K562 (cell line): ENCODE results near the gene BNC2. TPM values are rescaled to one million over a fixed set of nuclear protein-coding genes. Genes with fewer than 3 reads are reported as not detected.

Experiments
- ATAC-seq: fragments of 200-7000 bp; cut with Tn5 transposase; 3 replicates; pipeline ENCODE4 v1.9.1; 2020; ENCODE audit warnings: moderate library complexity
- BruUV-seq: library from RNA; stranded (reverse); fragments of 400-500 nt; replicated peaks from 2 replicates; lab custom pipeline; 2021; lab: Mats Ljungman, UMichigan
- CTCF ChIA-PET: fragments of 300-600 bp; formaldehyde crosslinking; extraction: SDS; loops from one replicate; lab custom pipeline; 2021; ENCODE audit warnings: low intra/inter-chr PET ratio; lab: Yijun Ruan, JAX
- POLR2A ChIA-PET: fragments of 300-600, 350-650 bp; sonication (Branson Sonifier 250); formaldehyde crosslinking; extraction: SDS; loops from one replicate; lab custom pipeline; 2021; ENCODE audit warnings: antibody characterized with exemption, inconsistent platforms; lab: Yijun Ruan, JAX
- DNase-seq, 4 experiments: peaks; one replicate each; pipeline versions ENCODE4 v3.0.0 to v3.0.0-alpha.2; 2011 to 2018; ENCODE audit warnings: low spot score in 3 of 4, mixed read lengths in 3 of 4; ENCODE audit errors: extremely low read depth in 1 of 4
- FAIRE-seq: peaks from 2 replicates; lab custom pipeline; 2011; peaks lifted over from hg19 to GRCh38; lab: Jason Lieb, UNC
- H2AFZ ChIP-seq: 2 replicates; pipeline ENCODE4 v1.6.0; 2011; ENCODE audit warnings: low read depth, low read length, control low read depth, inconsistent platforms
- H3K27ac ChIP-seq: fragments of 200-600 bp; 3 replicates; pipeline ENCODE4 v1.8.0; 2011; ENCODE audit warnings: low read depth, mild to moderate bottlenecking, control low read depth, inconsistent platforms, low read length, moderate library complexity, mixed read lengths; ENCODE audit errors: extremely low read depth
- H3K27me3 ChIP-seq, 2 experiments: fragments of 300-600 bp in 1 of 2; 2 replicates in 1 of 2; 3 replicates in 1 of 2; pipeline versions ENCODE4 v1.6.0 to v1.8.0; 2011; ENCODE audit warnings: inconsistent platforms in 2 of 2, low read length in 2 of 2, mild to moderate bottlenecking in 1 of 2, mixed read lengths in 1 of 2, moderate library complexity in 1 of 2; ENCODE audit not compliant: control insufficient read depth in 2 of 2, insufficient read depth in 2 of 2
- H3K36me3 ChIP-seq: fragments of 300-600 bp; 3 replicates; pipeline ENCODE4 v1.8.0; 2011; ENCODE audit warnings: mild to moderate bottlenecking, low read length, inconsistent platforms; ENCODE audit not compliant: control insufficient read depth, insufficient read depth
- H3K4me1 ChIP-seq, 2 experiments: fragments of 200-600 bp in 1 of 2; replicated peaks in 1 of 2; 2 replicates in 1 of 2; 3 replicates in 1 of 2; pipeline versions ENCODE4 v1.5.1 to v1.8.0; 2011; ENCODE audit warnings: inconsistent platforms in 2 of 2, low read length in 2 of 2, mild to moderate bottlenecking in 1 of 2, mixed read lengths in 1 of 2, moderate library complexity in 1 of 2; ENCODE audit not compliant: control insufficient read depth in 2 of 2, insufficient read depth in 2 of 2
- H3K4me2 ChIP-seq: 2 replicates; pipeline ENCODE4 v1.6.1; 2011; ENCODE audit warnings: low read length, control low read depth, inconsistent platforms, mixed read lengths; ENCODE audit not compliant: insufficient read depth
- H3K4me3 ChIP-seq: fragments of 200-600 bp; sonication (generic), shearing (Covaris generic); 2 replicates; pipeline ENCODE4 v1.5.1; 2016; ENCODE audit warnings: control low read depth, inconsistent platforms
- H3K79me2 ChIP-seq: fragments of 200-600 bp; 3 replicates; pipeline ENCODE4 v1.8.0; 2011; ENCODE audit warnings: low read length, inconsistent platforms; ENCODE audit not compliant: control insufficient read depth, insufficient read depth
- H3K9ac ChIP-seq, 2 experiments: 2 replicates each; pipeline versions ENCODE4 v1.6.0 to v1.6.1; 2011; ENCODE audit warnings: low read depth in 2 of 2, low read length in 2 of 2, control low read depth in 1 of 2, inconsistent platforms in 1 of 2, mild to moderate bottlenecking in 1 of 2, mixed read lengths in 1 of 2; ENCODE audit not compliant: insufficient read depth in 1 of 2
- H3K9me1 ChIP-seq: one replicate; pipeline ENCODE4 v1.6.0; 2011; ENCODE audit warnings: inconsistent platforms, mild to moderate bottlenecking, low read length, moderate library complexity; ENCODE audit not compliant: control insufficient read depth, insufficient read depth
- H3K9me3 ChIP-seq: replicated peaks from 2 replicates; pipeline ENCODE4 v1.5.1; 2011; ENCODE audit warnings: low read depth, low read length, inconsistent platforms; ENCODE audit not compliant: control insufficient read depth, insufficient read depth
- H4K20me1 ChIP-seq: replicated peaks from 2 replicates; pipeline ENCODE4 v1.6.1; 2011; ENCODE audit warnings: low read length, inconsistent platforms, mixed read lengths; ENCODE audit not compliant: control insufficient read depth, insufficient read depth
- ATF4 ChIP-seq: fragments of 450-650 bp; formaldehyde crosslinking; IDR thresholded peaks from 2 replicates; pipeline ENCODE4 v1.4.0; 2022; ENCODE audit warnings: mild to moderate bottlenecking, moderate library complexity
- CEBPG ChIP-seq, 3 experiments: fragments of 200-800 bp in 1 of 3; sonication (Bioruptor generic) in 1 of 3; sonication (generic) in 1 of 3; formaldehyde crosslinking in 1 of 3; IDR thresholded peaks in 2 of 3; conservative IDR thresholded peaks in 1 of 3; 2 replicates each; pipeline versions ENCODE4 v1.6.1 to v1.8.0; 2016 to 2022; ENCODE audit warnings: missing compliant biosample characterization in 2 of 3, missing genetic modification characterization in 2 of 3, mild to moderate bottlenecking in 1 of 3, missing genetic modification reagents in 1 of 3
- ETV5 ChIP-seq: sonication (generic); formaldehyde crosslinking; IDR thresholded peaks from 2 replicates; pipeline ENCODE4 v1.4.0; 2020; ENCODE audit warnings: low read depth, mild to moderate bottlenecking, missing genetic modification reagents
- GTF2E2 ChIP-seq: fragments of 200-800 bp; sonication (Bioruptor generic); IDR thresholded peaks from 2 replicates; pipeline ENCODE4 v1.6.1; 2016; ENCODE audit warnings: missing genetic modification characterization, missing compliant biosample characterization
- HNRNPH1 ChIP-seq: fragments of 200-400 bp; formaldehyde crosslinking; optimal IDR thresholded peaks from 2 replicates; pipeline ENCODE3; 2017; ENCODE audit warnings: low read depth, mild to moderate bottlenecking, low read length, moderate library complexity
- IFI16 ChIP-seq: fragments of 250-450 bp; sonication (Bioruptor Pico); IDR thresholded peaks from 2 replicates; pipeline ENCODE4 v2.1.2; 2022; ENCODE audit warnings: mild to moderate bottlenecking, inconsistent platforms
- NCOA6 ChIP-seq: fragments of 450-650 bp; IDR thresholded peaks from 2 replicates; pipeline ENCODE4 v1.6.1; 2017; ENCODE audit warnings: mild to moderate bottlenecking
- PHF8 ChIP-seq: fragments of 200-600 bp; sonication (generic); IDR thresholded peaks from 2 replicates; pipeline ENCODE4 v1.6.1; 2012; ENCODE audit warnings: mixed run types, mild to moderate bottlenecking, inconsistent platforms, low read length, moderate library complexity, borderline replicate concordance
- RERE ChIP-seq: sonication (generic); formaldehyde crosslinking; IDR thresholded peaks from 2 replicates; pipeline ENCODE4 v1.8.0; 2023; ENCODE audit warnings: missing genetic modification reagents, mild to moderate bottlenecking, borderline replicate concordance
- RNF219 ChIP-seq: fragments of 250-450 bp; sonication (Bioruptor Pico); IDR thresholded peaks from 2 replicates; pipeline ENCODE4 v1.5.0; 2022; ENCODE audit warnings: mild to moderate bottlenecking
- SREBF2 ChIP-seq: sonication (generic); formaldehyde crosslinking; IDR thresholded peaks from 2 replicates; pipeline ENCODE4 v1.4.0; 2020; ENCODE audit warnings: mild to moderate bottlenecking, missing genetic modification reagents
- ZBTB34 ChIP-seq: fragments of 250-450 bp; sonication (Bioruptor Pico); IDR thresholded peaks from 2 replicates; pipeline ENCODE4 v1.8.0; 2021; ENCODE audit warnings: mild to moderate bottlenecking, moderate library complexity
- ZFP1 ChIP-seq: fragments of 450-650 bp; formaldehyde crosslinking; IDR thresholded peaks from 2 replicates; pipeline ENCODE4 v1.4.0; 2020; ENCODE audit warnings: mild to moderate bottlenecking, mixed read lengths
- WGBS: fragments of 100-300 bp; shearing (Covaris generic); methylation state at CpG from one replicate; pipeline ENCODE4 v1.1.6; 2016; ENCODE audit warnings: low coverage, mixed read lengths; ENCODE audit not compliant: insufficient coverage; ENCODE audit errors: missing lambda C conversion rate; 5-methylcytosine and 5-hydroxymethylcytosine counted together
- in situ Hi-C: fragments of 300-500 bp; cut with MboI; formaldehyde crosslinking; loops from 4 replicates; pipeline ENCODE4 v1.15.0; 2018; ENCODE audit warnings: inconsistent platforms, mixed read lengths
- intact Hi-C: fragments of 100-400 bp; cut with micrococcal nuclease; formaldehyde crosslinking; loops from 2 replicates; pipeline ENCODE4 v1.14.2; 2022
- polyA plus RNA-seq, 8 experiments: library from polyadenylated mRNA; depleted of rRNA in 4 of 8; stranded (reverse) in 5 of 8; unstranded in 3 of 8; fragments of >200 nt; fragmentation: Nextera tagmentation in 2 of 8; fragmentation: Illumina TruSeq in 1 of 8; extraction: Ambion mirVana in 2 of 8; extraction: Trizol in 1 of 8; gene quantifications; 2 replicates each; pipeline versions ENCODE4 v1.2.1 to v1.2.3, GENCODE V29; 2011 to 2014; ENCODE audit warnings: inconsistent platforms in 1 of 8, missing spikeins in 1 of 8
- total RNA-seq, 7 experiments: library from RNA; depleted of rRNA in 6 of 7; stranded (reverse); fragments of >200 nt in 6 of 7; fragmentation: Illumina TruSeq in 2 of 7; extraction: Trizol in 2 of 7; gene quantifications; 2 replicates each; pipeline versions ENCODE4 v1.2.1 to v1.2.3, GENCODE V29; 2011 to 2021; ENCODE audit warnings: low replicate concordance in 1 of 7

BNC2 gene
- total and polyA plus RNA-seq, 9 of the 15 experiments (the other 6 are each of a cell fraction or from before 2014, with no cell fraction given): not detected

- Histone ChIP-seq H3K27ac (no peak overlapping the region), H3K4me2 (no peak overlapping the region), H3K9me3 (no peaks in the 10 kb centered on the region), H2AFZ (no peak overlapping the region), H3K27me3 (no peaks in the 10 kb centered on the region), H3K4me1 (no peaks in the 10 kb centered on the region), H4K20me1 (no peaks in the 10 kb centered on the region), H3K9ac (no peak overlapping the region), H3K36me3 (no peaks in the 10 kb centered on the region), H3K79me2 (no peaks in the 10 kb centered on the region), H3K9me1 (no peaks in the 10 kb centered on the region), H3K4me3 (no peak overlapping the region)
- TF ChIP-seq ZFP1 (CRISPR knock-in tag) (no peak), CEBPG (CRISPR knock-in tag; IDR thresholded peaks at IDR 0.05) (no peak), CEBPG (tag; conservative IDR thresholded peaks at IDR 0.05 in 1 of 2, IDR thresholded peaks at IDR 0.05 in 1 of 2) (no peak), GTF2E2 (no peak), PHF8 (no peak), ETV5 (CRISPR knock-in tag) (no peak), IFI16 (CRISPR knock-in tag) (no peak), SREBF2 (no peak), ATF4 (CRISPR knock-in tag) (no peak), RNF219 (no peak), NCOA6 (no peak), HNRNPH1 (no peak), ZBTB34 (no peak), RERE (CRISPR knock-in tag) (no peak)
- DNase-seq (no peak), FAIRE-seq (no peak), ATAC-seq (no peak)
- no TSS peak for BruUV-seq
- CTCF ChIA-PET: no interaction called here
- POLR2A ChIA-PET: no interaction called here
- in situ Hi-C loops (no loop called here), intact Hi-C loops (no loop called here)
- WGBS: 14% methylated on average over 2 of the region's 2 CpGs
Observed at GRCh38 chr9:16496908-16497307, 373.6 kb downstream of the BNC2 start.
